Endothelial cell of umbilical vein (primary cell): ENCODE results near the gene SERGEF. TPM values are rescaled to one million over a fixed set of nuclear protein-coding genes. Genes with fewer than 3 reads are reported as not detected.

Source experiments
- BruUV-seq: library from RNA; stranded (reverse); fragments of 400-500 nt; replicated peaks from 2 replicates; lab custom pipeline; 2021; lab: Mats Ljungman, UMichigan
- CTCF ChIA-PET: fragments of 300-600, 350-600 bp; sonication (Branson Sonifier 250); formaldehyde crosslinking; loops from one replicate; lab custom pipeline; 2021; ENCODE audit warnings: antibody characterized with exemption, inconsistent platforms; lab: Charles Lee
- POLR2A ChIA-PET: fragments of 300-600, 350-600 bp; sonication (Branson Sonifier 250); formaldehyde crosslinking; loops from one replicate; lab custom pipeline; 2021; ENCODE audit warnings: antibody characterized with exemption, inconsistent platforms; lab: Charles Lee
- DNase-seq: peaks from one replicate; pipeline ENCODE4 v3.0.0-alpha.2; 2011; ENCODE audit warnings: low read depth, low spot score
- FAIRE-seq: peaks from 2 replicates; lab custom pipeline; 2011; peaks lifted over from hg19 to GRCh38; lab: Jason Lieb, UNC
- H2AFZ ChIP-seq: 2 replicates; pipeline ENCODE4 v1.6.0; 2012; ENCODE audit warnings: low read depth, low read length, control low read depth, inconsistent platforms
- H3K27ac ChIP-seq: 2 replicates; pipeline ENCODE4 v1.5.1; 2011; ENCODE audit warnings: low read depth, mild to moderate bottlenecking, control low read depth, low read length, moderate library complexity; ENCODE audit not compliant: insufficient read depth
- H3K27me3 ChIP-seq, 2 experiments: 2 replicates each; pipeline versions ENCODE4 v1.6.0 to v1.6.1; 2011; ENCODE audit warnings: low read length in 2 of 2, mixed read lengths in 1 of 2; ENCODE audit not compliant: control insufficient read depth in 2 of 2, insufficient read depth in 2 of 2
- H3K36me3 ChIP-seq, 2 experiments: 2 replicates in 1 of 2; 3 replicates in 1 of 2; pipeline ENCODE4 v1.5.1; 2011; ENCODE audit warnings: low read length in 2 of 2, mild to moderate bottlenecking in 1 of 2, moderate library complexity in 1 of 2; ENCODE audit not compliant: control insufficient read depth in 2 of 2, insufficient read depth in 2 of 2; ENCODE audit errors: extremely low read depth in 1 of 2
- H3K4me1 ChIP-seq: 3 replicates; pipeline ENCODE4 v1.5.1; 2011; ENCODE audit warnings: mild to moderate bottlenecking, low read length; ENCODE audit not compliant: control insufficient read depth, insufficient read depth; ENCODE audit errors: extremely low read depth
- H3K4me2 ChIP-seq: 2 replicates; pipeline ENCODE4 v1.6.1; 2011; ENCODE audit warnings: low read length, control low read depth, mixed read lengths; ENCODE audit not compliant: insufficient read depth
- H3K4me3 ChIP-seq, 3 experiments: fragments of 200-600 bp in 1 of 3; sonication (generic), shearing (Covaris generic) in 1 of 3; replicated peaks in 1 of 3; 2 replicates each; pipeline ENCODE4 v1.5.1; 2011 to 2016; ENCODE audit warnings: control low read depth in 3 of 3, low read length in 3 of 3, mild to moderate bottlenecking in 2 of 3, inconsistent platforms in 1 of 3, low read depth in 1 of 3, moderate library complexity in 1 of 3; ENCODE audit not compliant: insufficient read depth in 1 of 3
- H3K79me2 ChIP-seq: 2 replicates; pipeline ENCODE4 v1.6.0; 2012; ENCODE audit warnings: low read length, inconsistent platforms; ENCODE audit not compliant: control insufficient read depth, insufficient read depth
- H3K9ac ChIP-seq: replicated peaks from 2 replicates; pipeline ENCODE3; 2011; ENCODE audit warnings: low read length, control low read depth; ENCODE audit not compliant: insufficient read depth; ENCODE audit errors: extremely low read depth
- H3K9me1 ChIP-seq: replicated peaks from 3 replicates; pipeline ENCODE4 v1.6.0; 2011; ENCODE audit warnings: mild to moderate bottlenecking, low read length; ENCODE audit not compliant: control insufficient read depth, insufficient read depth; ENCODE audit errors: extremely low read depth
- H3K9me3 ChIP-seq: replicated peaks from 2 replicates; pipeline ENCODE4 v1.5.1; 2012; ENCODE audit warnings: low read length, inconsistent platforms; ENCODE audit not compliant: control insufficient read depth, insufficient read depth
- H4K20me1 ChIP-seq: replicated peaks from 2 replicates; pipeline ENCODE3; 2011; ENCODE audit warnings: mild to moderate bottlenecking, low read length; ENCODE audit not compliant: control insufficient read depth, insufficient read depth; ENCODE audit errors: extremely low read depth
- EZH2 ChIP-seq: IDR thresholded peaks from 2 replicates; pipeline ENCODE4 v1.6.1; 2012; ENCODE audit warnings: borderline replicate concordance, low read depth, mild to moderate bottlenecking, moderate library complexity, low read length, inconsistent platforms; ENCODE audit not compliant: severe bottlenecking
- FOS ChIP-seq: IDR thresholded peaks from 2 replicates; pipeline ENCODE4 v1.6.1; 2011; ENCODE audit warnings: mild to moderate bottlenecking, low read length, moderate library complexity, borderline replicate concordance; ENCODE audit not compliant: insufficient read depth
- GATA2 ChIP-seq: IDR thresholded peaks from 2 replicates; pipeline ENCODE4 v1.7.0; 2011; ENCODE audit warnings: low read depth, mild to moderate bottlenecking, moderate library complexity, mixed read lengths, low read length; ENCODE audit not compliant: insufficient read length, insufficient read depth
- JUN ChIP-seq: IDR thresholded peaks from 2 replicates; pipeline ENCODE4 v1.6.1; 2011; ENCODE audit warnings: borderline replicate concordance, low read depth; ENCODE audit not compliant: insufficient read length, insufficient read depth
- MYC ChIP-seq: IDR thresholded peaks from one replicate; pipeline ENCODE4 v1.6.1; 2011; ENCODE audit warnings: mild to moderate bottlenecking, low read depth, low read length
- POLR2A ChIP-seq: IDR thresholded peaks from 2 replicates; pipeline ENCODE4 v1.6.1; 2012; ENCODE audit warnings: low read depth, mild to moderate bottlenecking, control low read depth, low read length
- POLR2AphosphoS5 ChIP-seq: IDR thresholded peaks from 2 replicates; pipeline ENCODE4 v1.6.1; 2012; ENCODE audit warnings: low read depth, mild to moderate bottlenecking, control low read depth, low read length, moderate library complexity; ENCODE audit not compliant: insufficient read depth
- dilution Hi-C: fragments of 300-500 bp; cut with MboI; formaldehyde crosslinking; loops from one replicate; pipeline ENCODE4 v1.15.0; 2019; ENCODE audit warnings: low sequenced_read_pairs; ENCODE audit not compliant: extremely low pct_ligation_motif_present
- intact Hi-C: fragments of 100-400 bp; cut with micrococcal nuclease; formaldehyde crosslinking; loops from one replicate; pipeline ENCODE4 v1.10.0; 2022
- polyA plus RNA-seq, 4 experiments: library from polyadenylated mRNA; depleted of rRNA in 3 of 4; stranded (reverse) in 3 of 4; unstranded in 1 of 4; fragments of >200 nt; gene quantifications; 2 replicates each; pipeline versions ENCODE4 v1.2.1 to v1.2.3, GENCODE V29; 2011 to 2012; ENCODE audit warnings: missing spikeins in 1 of 4
- total RNA-seq: library from RNA; stranded (reverse); gene quantifications from 2 replicates; pipeline ENCODE4 v1.2.3, GENCODE V29; 2021
- TF ChIP-seq, protein P1 (sequence below), 2 donors: IDR thresholded peaks; 1 replicate in 1 of 2; 2 replicates in 1 of 2; pipeline ENCODE4 v1.5.1; 2011; ENCODE audit warnings: low read length in 2 of 2, mild to moderate bottlenecking in 2 of 2, moderate library complexity in 2 of 2, control low read depth in 1 of 2, inconsistent platforms in 1 of 2, low read depth in 1 of 2; ENCODE audit not compliant: insufficient read depth in 1 of 2; ENCODE audit errors: extremely low read depth in 1 of 2
- TF ChIP-seq, protein P2 (sequence below): IDR thresholded peaks from 2 replicates; pipeline ENCODE4 v1.6.1; 2011; ENCODE audit not compliant: insufficient read depth, insufficient read length

Gene SERGEF
- total and polyA plus RNA-seq, 2 donors (not counting 3 experiments of a cell fraction or from before 2014, with no cell fraction given): 8.7 to 16.7 TPM

DNA sequence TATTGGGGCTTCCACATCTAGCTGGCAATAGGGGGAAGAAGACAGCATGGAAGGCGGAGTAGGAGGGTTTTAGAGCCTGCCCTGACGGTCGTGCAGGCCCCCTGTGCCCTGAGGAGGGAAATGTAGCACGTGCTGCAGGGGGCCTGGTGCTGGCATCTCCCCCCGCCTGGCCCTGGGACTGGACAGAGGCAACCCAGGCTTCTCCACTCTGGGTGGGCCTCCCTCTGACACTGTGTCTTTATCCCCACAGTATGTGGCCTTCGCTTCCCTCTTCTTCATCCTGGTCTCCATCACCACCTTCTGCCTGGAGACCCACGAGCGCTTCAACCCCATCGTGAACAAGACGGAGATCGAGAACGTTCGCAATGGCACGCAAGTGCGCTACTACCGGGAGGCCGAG is 241.4 kb downstream of the SERGEF start:
- Histone ChIP-seq H3K9me1 (no peaks in the 10 kb centered on the region), H3K4me2 (no peak overlapping the region), H3K27ac (no peak overlapping the region), H3K79me2 (no peaks in the 10 kb centered on the region), H4K20me1 (no peaks in the 10 kb centered on the region), H3K4me1 (no peaks in the 10 kb centered on the region), H3K9me3 (no peaks in the 10 kb centered on the region), H3K9ac (no peak overlapping the region), H3K36me3 (no peaks in the 10 kb centered on the region), H3K4me3 (no peak overlapping the region), H2AFZ (no peak overlapping the region), H3K27me3 (no peaks in the 10 kb centered on the region)
- TF ChIP-seq, protein P1, sequence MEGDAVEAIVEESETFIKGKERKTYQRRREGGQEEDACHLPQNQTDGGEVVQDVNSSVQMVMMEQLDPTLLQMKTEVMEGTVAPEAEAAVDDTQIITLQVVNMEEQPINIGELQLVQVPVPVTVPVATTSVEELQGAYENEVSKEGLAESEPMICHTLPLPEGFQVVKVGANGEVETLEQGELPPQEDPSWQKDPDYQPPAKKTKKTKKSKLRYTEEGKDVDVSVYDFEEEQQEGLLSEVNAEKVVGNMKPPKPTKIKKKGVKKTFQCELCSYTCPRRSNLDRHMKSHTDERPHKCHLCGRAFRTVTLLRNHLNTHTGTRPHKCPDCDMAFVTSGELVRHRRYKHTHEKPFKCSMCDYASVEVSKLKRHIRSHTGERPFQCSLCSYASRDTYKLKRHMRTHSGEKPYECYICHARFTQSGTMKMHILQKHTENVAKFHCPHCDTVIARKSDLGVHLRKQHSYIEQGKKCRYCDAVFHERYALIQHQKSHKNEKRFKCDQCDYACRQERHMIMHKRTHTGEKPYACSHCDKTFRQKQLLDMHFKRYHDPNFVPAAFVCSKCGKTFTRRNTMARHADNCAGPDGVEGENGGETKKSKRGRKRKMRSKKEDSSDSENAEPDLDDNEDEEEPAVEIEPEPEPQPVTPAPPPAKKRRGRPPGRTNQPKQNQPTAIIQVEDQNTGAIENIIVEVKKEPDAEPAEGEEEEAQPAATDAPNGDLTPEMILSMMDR (IDR thresholded peaks at IDR 0.05; ENCODE audit: extremely low read depth in 1 of 2, insufficient read depth in 1 of 2, low read depth in 1 of 2, low read length in 2 of 2): no peak
- TF ChIP-seq JUN (no peak), POLR2AphosphoS5 (no peak), POLR2A (no peak), EZH2 (no peak), GATA2 (no peak), MYC (no peak), FOS (no peak)
- TF ChIP-seq, protein P2, sequence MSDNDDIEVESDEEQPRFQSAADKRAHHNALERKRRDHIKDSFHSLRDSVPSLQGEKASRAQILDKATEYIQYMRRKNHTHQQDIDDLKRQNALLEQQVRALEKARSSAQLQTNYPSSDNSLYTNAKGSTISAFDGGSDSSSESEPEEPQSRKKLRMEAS: no peak
- BruUV-seq: no TSS peak
- CTCF ChIA-PET: interaction anchor here (0.9 to 1.4 kb wide), 4 partner anchors 15 to 208 kb away, joined by 3 to 12 read pairs (median 7); no protein-coding TSS in a partner anchor
- POLR2A ChIA-PET: no interaction called here
- intact Hi-C loops: no loop called here
- no peak for FAIRE-seq
- dilution Hi-C loops: no loop called here
- DNase-seq: no peak
